GM12872 (cell line): Measurements from ENCODE around the gene NUBP2.

ENCODE experiments used
- CTCF ChIP-seq: IDR thresholded peaks from 3 replicates; pipeline ENCODE4 v1.5.1; 2011; ENCODE audit warnings: low read depth, mild to moderate bottlenecking, low read length, moderate library complexity; ENCODE audit not compliant: insufficient read depth

The NUBP2 gene

GRCh38 chr16:1778200-1779179 lies 4.3 kb upstream of the NUBP2 start:
- no peak for TF ChIP-seq CTCF

- TF ChIP-seq CTCF = no peak
These were observed 3.5 kb upstream of the NUBP2 start for GRCh38 chr16:1779234-1779701.

GRCh38 chr16:1779741-1780676 lies 2.8 kb upstream of the NUBP2 start:
- no peak for TF ChIP-seq CTCF

- no peak for TF ChIP-seq CTCF
These were observed 2.1 kb upstream of the NUBP2 start for GRCh38 chr16:1780677-1781072.

- TF ChIP-seq CTCF = no peak
These were observed 1.5 kb upstream of the NUBP2 start for GRCh38 chr16:1781254-1781653.

GRCh38 chr16:1781758-1782407 lies 877 bp upstream of the NUBP2 start:
- no peak for TF ChIP-seq CTCF
